GM19452 (cell line): ENCODE results near the gene RAPGEF4.
"Not testable (repeated sequence)": the region's sequence is repeated elsewhere in the genome, so short reads cannot be mapped to it uniquely, and the experiment has no call there.

Experiments used
- ATAC-seq: cut with Tn5 transposase; IDR thresholded peaks from one replicate; pipeline ENCODE4 v1.9.1; 2021; ENCODE audit not compliant: unreplicated experiment

Gene RAPGEF4

DNA sequence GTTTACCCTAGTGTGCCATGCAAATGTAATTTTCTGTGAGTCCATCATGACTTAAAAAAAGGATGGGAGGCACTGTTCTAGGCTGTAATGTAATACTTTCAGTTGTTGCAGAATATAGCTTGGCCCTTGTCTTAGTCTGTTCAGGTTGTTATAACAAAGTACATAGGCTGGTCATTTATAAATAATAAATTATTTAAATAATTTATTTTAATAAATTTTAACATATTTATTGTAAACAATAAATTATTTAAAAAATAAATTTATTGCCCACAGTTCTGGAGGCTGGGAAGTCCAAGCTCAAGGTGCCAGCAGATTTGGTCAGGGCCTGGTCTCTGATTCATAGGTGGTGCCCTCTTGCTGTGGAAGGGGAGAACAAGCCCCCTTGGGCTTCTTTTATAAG lies 35.2 kb downstream of the RAPGEF4 start:
- no peak for ATAC-seq

DNA sequence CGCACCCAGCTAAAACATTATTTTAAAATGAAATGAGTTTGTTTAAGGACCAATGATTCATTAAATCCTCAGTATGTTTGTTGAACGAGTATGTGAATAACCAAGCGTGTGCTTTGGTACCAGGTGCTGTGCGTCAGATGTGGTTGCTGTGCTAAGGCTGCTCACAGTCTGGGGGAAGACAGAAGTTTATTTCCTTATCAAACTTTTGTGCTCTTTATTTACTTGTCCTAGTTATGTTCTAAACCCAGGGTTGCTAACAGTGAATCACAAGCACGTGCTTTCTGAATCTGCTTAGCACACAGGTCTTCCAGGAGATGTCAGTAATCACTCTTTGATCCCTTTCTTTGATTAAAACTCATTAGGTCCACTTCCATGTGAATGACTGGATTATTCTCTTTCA lies 37.0 kb downstream of the RAPGEF4 start:
- no peak for ATAC-seq

DNA sequence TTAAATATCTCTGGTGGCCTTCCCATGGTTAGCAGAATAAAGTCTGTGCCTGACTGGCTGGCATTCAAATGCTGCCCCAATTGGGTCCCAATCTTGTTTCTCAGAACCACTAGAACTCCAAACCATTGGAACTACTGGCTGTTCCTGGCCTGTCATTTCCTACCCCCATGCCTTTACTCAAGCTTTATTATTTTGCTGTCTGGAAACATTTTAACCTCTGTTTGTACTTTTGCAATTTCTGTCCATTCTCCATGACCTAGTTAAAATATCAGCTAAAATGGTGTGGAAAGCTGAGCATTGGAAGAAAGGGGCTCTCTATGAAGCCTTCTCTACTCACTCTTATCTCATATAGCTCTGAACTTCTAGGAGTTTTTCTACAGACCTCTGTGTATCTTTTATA lies 38.7 kb downstream of the RAPGEF4 start:
- no peak for ATAC-seq

GRCh38 chr2:172775319-172775718 lies 39.7 kb downstream of the RAPGEF4 start:
- ATAC-seq, result no peak

DNA sequence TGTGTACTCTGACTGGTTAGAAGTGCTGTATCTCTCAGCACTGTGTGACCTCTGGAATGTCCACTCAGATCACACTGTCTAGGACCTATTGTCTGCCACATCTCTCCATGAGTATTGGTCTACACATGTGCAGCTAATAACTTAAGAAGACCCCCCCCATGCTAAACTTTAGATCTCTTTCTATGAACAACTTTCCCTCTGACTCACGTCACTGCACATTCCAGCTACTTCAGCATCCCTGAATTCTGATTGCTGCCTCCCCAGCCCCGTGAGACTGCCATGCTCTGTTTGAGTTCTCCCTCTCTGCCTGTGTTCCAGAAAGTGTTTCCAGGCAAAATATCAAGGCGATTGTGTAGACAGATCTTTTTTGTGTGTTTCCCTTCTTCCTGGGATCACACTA lies 41.8 kb downstream of the RAPGEF4 start:
- ATAC-seq, result no peak

- ATAC-seq, result no peak
Measured at GRCh38 chr2:172782506-172783164, 47.0 kb downstream of the RAPGEF4 start.

- no peak for ATAC-seq
Measured at GRCh38 chr2:172783165-172783898, 47.7 kb downstream of the RAPGEF4 start.

DNA sequence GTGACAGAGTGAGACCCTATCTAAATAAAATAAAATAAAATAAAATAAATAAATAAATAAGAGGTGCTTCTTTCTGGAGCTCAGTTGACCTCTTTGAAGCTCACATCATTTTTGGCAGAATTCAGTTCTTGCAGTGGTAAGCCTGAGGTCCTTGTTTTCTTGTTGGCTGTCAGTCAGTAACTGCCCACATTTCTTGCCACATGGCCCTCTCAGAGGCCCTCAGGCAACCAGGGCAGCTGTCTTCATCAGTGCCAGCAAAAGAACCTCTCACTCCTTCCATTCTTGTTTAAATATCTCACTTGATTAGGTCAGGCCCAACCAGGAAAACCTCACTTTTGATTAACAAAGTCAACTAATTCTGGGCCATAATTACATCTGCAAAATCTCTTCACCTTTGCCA lies 53.2 kb downstream of the RAPGEF4 start:
- no peak for ATAC-seq

DNA sequence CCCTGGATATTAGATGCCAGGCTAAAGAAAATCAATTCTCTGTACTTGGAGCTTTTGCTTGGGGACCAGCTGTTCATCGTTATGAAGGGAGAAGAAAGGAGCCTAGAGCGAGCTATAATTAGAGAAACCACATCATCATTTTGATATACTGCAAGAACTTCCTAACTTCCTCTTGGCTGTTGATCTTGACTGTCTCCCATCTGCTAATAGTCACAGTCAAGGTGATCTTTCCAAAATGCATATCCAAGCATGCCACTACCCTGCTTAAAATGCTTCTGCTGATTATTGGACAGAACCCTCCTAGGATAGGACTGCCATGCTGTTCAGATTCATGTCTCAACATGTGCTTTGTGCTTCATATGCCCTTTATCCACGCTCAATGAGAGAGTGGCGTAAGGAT lies 54.8 kb downstream of the RAPGEF4 start:
- ATAC-seq, result no peak

DNA sequence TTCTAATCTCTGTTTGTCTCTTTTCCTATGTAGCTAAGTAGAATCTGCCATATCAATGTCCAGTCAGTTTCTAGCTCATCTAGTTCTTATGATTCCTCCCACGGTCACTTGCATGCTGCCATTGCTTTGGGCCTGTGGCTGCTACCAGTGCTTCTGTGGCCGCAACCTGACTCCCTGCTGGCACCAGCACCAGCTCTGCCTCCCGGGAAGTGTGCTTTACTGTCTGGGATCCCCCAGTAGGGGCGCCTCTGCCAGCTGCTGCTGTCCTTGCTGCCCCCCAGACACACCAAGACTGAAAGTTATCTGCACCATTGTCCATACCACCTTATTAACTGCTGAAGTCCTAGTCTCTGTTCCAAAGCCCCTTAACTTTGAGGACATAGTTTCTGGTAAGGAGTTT lies 56.3 kb downstream of the RAPGEF4 start:
- no peak for ATAC-seq

GRCh38 chr2:172792711-172793110 lies 57.1 kb downstream of the RAPGEF4 start:
- no peak for ATAC-seq

- not testable (repeated sequence) for ATAC-seq
Measured at GRCh38 chr2:172803308-172803707, 67.7 kb downstream of the RAPGEF4 start.

GRCh38 chr2:172804423-172804822 lies 68.8 kb downstream of the RAPGEF4 start:
- ATAC-seq, result no peak

DNA sequence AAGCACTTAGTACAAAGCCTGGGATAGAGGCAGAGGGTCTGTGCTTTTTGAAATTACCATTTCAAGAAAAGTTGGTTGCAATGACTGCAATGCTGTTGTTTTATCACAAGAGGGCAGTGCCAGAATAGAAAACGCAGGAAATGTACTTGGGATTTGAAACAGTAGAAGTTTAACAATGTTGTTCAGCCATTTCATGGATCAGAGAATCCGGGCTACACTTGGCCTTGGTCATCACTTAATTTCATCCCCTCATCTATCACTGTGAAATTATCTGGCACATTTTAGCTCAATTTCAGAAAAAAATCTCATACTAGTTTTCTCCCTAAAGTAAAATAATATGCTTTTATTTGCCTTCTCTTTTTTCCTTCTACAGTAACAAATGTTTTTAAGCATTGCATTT lies 70.8 kb downstream of the RAPGEF4 start:
- no peak for ATAC-seq

GRCh38 chr2:172806996-172807395 lies 71.4 kb downstream of the RAPGEF4 start:
- ATAC-seq, result no peak

DNA sequence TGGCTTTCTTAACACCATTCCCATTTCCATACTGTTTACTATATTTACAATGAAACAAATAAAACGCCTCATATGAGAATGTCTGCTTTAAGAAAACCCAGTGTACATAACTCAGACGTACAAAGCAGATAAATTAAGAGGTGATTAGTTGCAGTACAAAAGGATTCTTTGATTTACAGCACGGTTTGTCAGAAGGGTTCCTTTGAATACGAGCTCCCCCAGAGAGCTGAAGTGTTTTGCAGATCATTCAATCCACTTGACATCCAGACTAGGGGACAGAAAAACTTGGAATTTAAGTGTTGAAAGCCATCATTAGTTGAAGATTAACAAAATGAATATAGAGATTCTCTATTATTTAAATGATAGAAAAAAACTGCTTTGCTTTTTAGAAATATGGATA lies 72.5 kb downstream of the RAPGEF4 start:
- no peak for ATAC-seq

- peak; percentile 55 for ATAC-seq
Measured at GRCh38 chr2:172811027-172811426, 75.4 kb downstream of the RAPGEF4 start.

- no peak for ATAC-seq
Measured at GRCh38 chr2:172812158-172812744, 76.6 kb downstream of the RAPGEF4 start.

GRCh38 chr2:172813314-172813888 lies 77.8 kb downstream of the RAPGEF4 start:
- ATAC-seq, result no peak

GRCh38 chr2:172817411-172817810 lies 81.8 kb downstream of the RAPGEF4 start:
- ATAC-seq, result no peak

DNA sequence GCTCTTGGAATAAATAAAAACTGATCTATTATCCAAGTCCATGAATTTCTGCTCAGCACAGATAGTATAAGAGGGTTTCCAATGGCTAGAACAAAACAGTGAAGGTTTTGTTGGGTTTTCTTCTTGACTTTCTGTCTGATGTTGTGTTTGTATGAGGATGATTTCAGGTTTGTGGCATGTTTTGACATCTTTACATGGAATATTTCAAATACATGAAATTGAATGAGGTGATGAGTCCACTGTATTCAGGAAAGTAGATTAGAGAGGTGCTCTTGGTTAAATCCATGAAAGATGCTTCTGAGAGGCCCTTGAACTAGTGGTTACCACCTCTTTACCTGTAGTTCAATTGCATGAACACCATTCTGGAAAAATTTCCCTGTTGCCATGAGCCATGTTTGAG lies 84.3 kb downstream of the RAPGEF4 start:
- ATAC-seq, result no peak
